ENCODE results near the gene IL6ST.
"Not testable (repeated sequence)": the region's sequence is repeated elsewhere in the genome, so short reads cannot be mapped to it uniquely, and the experiment has no call there.

The IL6ST gene

DNA sequence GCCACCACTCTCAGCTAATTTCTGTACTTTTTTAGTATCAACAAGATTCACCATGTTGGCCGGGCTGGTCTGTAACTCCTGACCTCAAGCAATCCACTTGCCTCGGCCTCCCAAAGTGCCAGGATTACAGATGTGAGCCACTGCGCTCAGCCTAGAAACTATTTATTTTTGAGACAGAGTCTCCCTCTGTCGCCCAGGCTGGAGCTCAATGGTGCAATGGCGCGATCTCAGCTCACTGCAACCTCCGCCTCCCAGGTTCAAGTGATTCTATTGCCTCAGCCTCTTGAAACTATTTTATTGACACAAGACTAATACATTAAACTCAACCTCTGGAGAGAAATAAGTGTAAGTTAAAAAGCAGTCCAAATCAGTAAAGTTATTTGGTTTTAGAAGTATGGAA is 34.0 kb downstream of the IL6ST start:
- DNase-seq, result no peak

GRCh38 chr5:55959208-55959607 is 35.6 kb downstream of the IL6ST start:
- no peak for DNase-seq

GRCh38 chr5:55941154-55941553 is 53.6 kb downstream of the IL6ST start:
- DNase-seq, result not testable (repeated sequence)

DNA sequence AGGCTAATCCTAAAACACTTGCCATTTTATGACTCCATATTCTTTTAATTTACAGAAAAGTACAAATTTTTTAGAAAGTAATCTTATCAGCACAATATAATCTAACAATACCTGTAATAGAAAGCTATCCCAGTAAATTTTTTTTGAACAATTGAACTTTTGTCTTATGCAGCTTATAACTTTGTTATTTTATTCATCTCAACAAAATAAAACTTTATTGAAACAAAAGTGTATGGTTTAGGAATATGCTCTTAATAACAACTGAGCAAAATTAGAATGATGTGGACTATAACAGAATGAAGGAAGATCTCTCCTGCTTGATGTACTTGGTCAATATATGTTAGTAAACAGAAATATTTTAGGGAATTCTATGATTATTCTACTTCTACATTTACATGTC is 57.2 kb downstream of the IL6ST start:
- not testable (repeated sequence) for DNase-seq

DNA sequence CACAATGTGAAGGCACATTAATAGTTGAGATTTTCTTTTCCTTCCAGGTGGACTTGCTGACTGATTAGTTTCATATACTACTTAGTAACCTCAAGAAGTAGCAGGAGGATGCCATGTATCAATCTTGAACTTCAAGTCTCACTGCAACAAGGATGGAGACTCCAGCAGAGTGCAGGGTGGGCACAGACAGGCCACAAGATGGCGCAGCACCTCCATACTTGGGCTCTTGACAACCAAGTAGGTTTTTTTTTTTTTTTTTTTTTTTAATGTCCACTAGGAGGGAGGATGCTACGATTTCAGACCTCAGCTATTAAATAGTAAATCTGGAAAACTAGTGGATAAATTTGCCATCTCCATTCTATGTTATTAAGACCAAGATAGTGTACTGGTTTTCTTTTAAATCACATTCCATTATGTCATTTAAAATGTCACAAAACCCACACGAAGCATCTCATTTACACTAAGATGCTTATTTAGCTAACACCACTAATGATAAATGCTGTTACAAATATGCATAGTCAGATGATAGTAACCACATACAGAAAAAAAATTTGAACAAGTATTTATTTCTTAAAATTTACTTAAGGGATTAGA is 58.6 kb downstream of the IL6ST start:
- DNase-seq, result peak; percentile 19

DNA sequence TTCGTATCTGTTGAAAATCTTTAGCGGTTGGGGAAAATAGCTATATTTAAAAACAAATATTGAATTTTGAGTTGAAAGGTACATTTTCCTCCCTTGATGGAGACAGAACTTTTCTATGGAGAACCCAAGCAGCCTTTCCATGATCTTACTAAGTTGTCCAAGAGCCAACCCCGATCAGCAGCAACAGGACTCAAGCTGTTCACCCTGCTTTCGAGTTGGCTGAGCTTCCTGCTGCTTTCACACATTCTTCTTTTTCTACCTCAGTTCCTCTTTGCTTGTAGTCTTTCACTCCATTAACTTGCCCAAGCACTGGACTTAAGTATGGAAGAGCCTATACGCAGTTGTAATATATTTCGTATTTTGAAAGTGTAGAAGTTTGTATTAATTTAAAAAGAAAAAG is 59.4 kb downstream of the IL6ST start:
- no peak for DNase-seq

DNA sequence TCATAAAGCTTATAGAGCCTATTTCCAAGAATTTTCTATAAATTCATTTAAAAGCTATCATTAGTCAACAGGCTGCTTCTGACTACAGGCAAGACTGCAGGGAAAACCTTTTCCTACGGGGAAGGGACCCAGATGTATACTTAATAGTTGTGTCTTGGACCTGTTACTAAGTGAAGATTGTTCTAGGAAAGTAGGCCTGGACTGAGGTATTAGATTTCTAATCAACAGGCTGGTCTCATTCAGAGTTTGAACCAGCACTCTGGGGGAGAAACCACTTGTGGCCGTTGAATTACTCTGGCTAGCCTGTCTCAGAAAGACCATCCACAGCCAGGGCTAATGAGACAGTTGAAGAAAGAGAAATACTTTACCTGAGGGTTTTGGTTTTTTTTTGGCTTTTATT is 60.0 kb downstream of the IL6ST start:
- DNase-seq, result no peak

GRCh38 chr5:55934115-55934613 is 60.6 kb downstream of the IL6ST start:
- DNase-seq, result no peak

DNA sequence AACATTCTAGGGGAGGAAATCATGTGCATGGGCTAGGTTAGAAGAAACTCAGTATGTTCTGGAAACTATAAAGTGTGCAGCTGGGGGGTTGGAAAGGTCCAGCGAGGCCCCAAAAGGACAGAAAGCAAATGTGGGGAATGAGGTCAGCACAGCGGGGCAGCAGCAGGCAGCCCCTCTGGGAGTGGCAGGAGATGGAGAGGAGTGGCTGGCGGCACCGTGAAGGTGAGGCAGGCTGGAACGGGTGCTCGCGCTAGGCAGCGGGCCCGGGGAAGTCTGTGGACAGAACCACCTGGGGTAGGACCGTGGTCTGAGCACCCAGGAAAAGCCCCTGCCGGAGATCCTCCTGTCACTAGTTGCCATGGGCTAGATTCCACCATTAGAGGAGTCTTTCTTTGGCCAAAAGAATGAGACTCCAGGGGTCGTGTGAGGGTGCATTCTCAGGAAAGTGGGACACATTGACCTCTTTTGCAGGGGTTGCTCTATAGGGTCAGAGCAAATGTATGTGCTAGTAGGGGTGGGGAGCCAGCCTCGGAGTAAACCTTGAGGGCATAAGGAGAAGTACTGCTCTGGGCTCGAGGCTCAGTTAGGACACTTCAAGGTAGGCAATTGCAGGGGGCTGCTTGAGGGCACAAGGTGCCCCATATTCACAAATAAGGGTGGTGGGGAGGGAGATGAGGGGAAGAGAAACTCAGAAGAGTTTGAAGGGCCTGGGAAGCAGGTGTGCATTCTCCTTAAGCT is 61.2 kb downstream of the IL6ST start:
- DNase-seq, result no peak

DNA sequence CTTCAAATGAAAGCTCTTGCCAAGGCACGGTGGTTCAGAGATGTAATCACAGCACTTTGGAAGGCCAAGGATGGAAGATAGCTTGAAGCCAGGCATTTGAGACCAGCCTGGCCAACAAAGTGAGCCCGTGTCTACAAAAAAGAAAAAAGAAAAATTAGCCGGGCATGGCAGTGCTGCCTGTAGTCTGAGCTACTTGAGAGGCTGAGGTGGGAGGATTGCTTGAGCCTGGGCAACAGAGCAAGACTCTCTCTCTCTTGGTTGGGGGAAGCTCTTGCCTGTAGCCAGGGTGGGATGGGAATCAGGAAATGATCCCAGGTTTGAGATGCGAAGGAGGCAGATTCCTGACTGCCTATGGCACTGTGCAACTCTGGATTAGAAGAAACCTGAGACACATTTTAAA is 62.1 kb downstream of the IL6ST start:
- no peak for DNase-seq

DNA sequence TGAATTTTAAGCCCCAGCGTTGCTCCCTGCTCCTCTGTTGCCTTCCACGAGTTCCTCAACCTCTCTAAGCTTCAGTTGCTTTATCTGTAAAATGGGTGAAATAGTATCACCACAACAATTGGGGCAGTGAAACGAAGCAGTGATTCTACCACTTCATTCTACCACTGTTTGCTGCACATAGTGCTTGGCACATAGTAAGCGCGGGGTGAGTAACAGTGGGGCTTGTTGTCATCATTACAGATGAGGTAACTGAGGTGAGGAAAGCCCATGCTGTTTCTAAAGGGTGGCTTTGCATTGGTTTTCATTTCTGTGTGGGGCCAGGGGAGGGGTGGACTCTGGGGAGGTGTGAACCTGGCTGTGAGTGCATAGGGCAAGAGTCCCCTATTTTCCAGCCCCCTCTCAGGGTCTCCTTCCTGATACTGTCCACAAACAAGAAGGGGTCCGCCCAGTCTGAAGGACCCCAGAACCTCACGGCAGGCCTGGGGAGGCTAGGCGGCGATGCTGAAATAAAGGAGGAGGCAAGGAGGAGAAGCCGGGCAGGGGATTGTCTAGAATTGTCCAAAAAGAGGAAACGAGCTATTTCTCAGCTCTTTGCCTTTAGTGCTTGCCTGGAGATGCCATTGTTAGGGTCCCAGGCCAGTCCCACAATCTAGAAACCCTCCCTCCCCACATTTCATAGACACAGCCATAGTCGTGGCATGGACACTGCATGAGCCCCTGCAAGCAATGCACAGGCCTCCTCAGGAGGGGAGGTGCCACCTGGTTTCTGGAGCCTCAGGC is 65.6 kb downstream of the IL6ST start:
- no peak for DNase-seq

GRCh38 chr5:55927861-55928655 is 66.7 kb downstream of the IL6ST start:
- DNase-seq, result no peak

GRCh38 chr5:55926476-55926875 is 68.3 kb downstream of the IL6ST start:
- no peak for DNase-seq

DNA sequence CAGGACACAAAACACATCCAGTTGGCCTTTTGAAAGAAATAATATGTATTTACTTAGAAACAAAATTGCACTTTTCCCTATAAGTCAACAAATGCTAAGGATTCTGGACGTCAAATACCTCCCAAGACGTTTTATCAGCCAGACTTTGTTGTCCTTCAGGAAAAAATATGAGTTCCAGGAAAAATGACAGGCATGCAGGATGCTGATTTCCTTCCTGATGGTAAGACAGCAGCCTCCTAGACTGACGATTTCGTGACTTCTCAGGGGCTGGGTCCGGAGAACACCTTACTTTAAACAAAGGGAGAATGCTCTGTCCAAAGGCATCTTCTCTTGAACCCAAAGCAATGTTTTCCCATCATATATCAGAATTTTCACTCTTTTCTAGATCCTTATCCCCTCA is 69.1 kb downstream of the IL6ST start:
- DNase-seq, result no peak

DNA sequence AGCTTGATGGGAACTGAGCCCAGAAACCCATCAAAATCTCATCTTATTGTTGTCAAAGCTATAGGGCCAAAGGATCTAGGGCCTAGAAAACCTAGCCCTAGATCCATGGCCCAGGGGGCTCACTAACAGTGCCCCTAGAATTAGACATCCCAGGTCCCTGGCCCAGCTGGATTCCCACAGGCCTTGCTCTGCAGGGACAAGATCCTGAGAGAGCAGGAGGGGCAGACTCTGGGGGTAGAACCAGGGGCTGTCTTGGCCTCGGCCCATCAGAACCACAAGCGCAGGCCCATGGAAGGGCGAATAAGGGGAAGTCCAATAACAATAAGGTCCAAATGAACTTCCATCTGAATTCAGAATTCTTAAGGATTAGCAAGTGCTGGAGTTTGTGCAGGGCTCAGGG is 69.6 kb downstream of the IL6ST start:
- DNase-seq, result no peak

GRCh38 chr5:55924744-55925143 is 70.0 kb downstream of the IL6ST start:
- no peak for DNase-seq

DNA sequence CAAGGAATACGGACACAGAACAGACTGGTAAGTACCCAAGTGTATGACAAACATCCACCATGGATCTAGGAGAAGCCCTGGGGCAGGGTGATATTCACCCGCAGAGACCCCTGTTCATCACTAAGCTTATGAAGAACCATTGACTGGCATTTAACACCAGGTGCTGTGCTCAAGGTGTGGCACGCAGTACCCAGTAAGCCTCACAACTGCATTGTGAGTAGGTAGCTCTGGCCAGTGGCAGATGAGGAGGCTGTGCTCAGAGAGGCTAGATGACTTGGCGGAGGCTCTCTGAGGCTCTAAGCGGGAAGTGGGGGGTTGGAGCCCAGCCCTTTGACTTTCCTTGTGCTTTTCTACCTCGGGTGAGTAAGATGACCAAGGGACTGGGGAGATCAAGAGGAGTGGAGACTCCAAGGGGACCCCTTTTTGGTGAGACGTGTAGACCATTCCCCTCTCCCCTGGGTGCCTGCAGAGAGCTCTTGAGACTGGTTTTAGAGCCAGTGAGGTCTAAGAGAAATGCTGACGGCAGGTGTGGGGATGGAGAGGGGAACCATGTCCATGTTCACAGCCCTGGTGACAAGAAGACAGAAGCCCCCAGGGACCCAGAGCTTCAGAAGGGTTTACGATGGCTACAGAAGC is 70.8 kb downstream of the IL6ST start:
- no peak for DNase-seq

DNA sequence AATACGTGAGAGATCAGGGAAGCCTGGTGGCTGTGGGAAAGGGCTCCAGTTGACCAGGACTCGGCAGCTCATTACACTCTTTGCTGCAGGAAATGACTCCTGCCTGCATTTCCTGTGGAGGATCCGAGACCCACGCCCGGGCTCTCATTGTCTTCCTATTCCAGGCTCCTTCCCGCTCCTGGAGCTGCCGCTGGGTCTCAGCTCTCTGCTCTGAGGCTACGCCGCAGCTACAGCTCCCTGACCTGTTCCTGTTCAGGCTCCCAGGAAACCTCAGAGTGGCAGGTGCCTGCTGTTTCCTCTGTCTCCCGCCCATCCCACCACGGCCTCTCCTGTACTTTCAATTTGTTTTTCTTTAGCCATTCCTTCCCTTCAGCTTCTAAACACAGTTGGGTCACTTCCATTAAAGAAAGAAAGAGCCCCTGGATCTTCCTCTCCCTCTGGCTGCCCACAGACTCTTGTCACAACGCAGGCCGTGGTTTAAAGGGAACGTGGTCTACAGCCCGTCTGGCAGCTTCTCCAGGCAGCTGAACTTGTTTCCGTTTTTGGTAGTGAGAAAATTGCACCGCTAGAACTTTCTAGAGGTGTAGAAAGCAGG is 71.5 kb downstream of the IL6ST start:
- no peak for DNase-seq

DNA sequence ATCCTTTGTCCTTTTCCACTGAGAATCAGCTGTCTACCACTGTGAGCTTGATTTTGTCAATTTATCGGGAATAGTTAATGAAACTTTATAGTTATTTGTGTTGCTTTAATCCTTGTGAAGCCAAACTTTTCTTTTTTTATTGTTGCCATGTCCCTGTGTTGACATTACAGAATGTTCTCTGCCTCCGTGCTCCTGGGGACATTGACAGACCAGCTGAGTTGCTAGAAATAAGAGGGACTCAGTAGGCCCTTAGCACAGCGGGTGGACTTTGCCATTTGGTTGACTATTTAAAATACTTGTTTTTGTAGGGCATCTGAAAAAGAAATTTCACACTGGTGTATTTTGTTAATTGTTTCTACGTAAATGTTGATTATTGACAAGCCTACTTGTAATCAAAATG is 73.1 kb downstream of the IL6ST start:
- DNase-seq, result no peak

DNA sequence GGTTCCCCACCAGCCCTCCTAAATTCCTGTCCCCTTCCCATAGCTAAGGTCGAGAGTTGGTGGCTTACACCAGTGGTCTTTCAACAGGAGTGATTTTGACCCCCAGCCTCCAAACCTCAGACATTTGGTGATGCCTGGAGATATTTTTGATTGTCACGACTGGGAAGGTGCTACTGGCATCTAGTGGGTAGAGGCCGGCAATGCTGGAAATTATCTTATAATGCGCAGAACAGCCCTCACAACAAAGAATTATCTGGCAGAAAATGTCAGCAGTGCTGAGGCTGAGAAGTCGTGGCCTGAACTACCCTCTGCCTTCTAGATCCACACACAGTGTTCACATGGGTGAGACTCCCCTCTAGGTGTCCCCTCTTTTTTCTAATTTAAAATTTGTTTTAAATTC is 74.0 kb downstream of the IL6ST start:
- DNase-seq, result no peak

DNA sequence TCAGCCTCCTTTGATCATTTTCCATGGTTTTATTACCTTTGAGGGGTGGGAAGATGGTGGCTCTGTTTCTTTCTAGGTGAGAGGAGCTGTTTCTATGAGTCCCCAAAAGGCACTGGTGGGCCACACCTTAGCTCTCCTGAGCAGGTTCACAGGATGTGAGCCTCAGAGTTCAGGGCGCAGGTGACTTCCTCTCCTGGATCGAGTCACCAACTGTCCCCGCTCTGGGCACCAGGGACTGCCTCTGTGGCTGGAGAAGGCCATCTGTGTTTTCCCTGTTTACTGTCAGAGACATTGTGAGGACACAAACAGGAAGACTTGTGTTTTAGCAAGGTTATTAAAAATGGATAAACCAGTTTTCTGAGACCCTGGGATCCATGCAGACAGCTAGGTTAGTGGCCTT is 75.1 kb downstream of the IL6ST start:
- no peak for DNase-seq
